ENCODE results near the gene FMO3. TPM values are rescaled to one million over a fixed set of nuclear protein-coding genes. Genes with fewer than 3 reads are reported as not detected.

Gene FMO3
- total and polyA plus RNA-seq, 11 donors, result 0.58 to 2.7 (median 1.5) TPM

DNA sequence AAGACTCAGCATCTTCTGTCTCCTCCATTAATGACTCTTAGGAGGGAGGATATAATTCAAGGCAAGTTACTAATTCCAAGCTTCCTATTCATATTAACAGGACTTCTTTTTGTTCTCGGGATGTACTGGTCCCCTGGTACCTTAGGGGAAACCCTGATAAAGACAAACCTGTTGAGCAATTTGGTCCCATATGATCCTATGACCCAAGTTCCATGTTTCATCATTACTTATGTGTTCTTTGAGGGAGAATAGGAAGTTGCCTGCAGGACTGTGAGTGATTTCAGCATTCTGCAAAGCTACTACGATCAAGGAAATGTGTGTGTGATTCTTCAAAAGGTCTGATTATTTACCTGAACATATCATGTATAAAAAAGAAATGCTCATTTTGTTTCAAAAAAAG is 5.8 kb upstream of the FMO3 start:
- TF ChIP-seq POLR2A (IDR thresholded peaks at IDR 0.05) (no peak), CTCF (IDR thresholded peaks at IDR 0.05) (no peak)
- intact Hi-C loops (cut with DNase I), result loop anchor here in 8 of 10 donors (2.0 to 10.0 kb wide), 8 partner anchors 100 to 232 kb away; partner anchors contain the start of genes FMO4 (in 5 of the 8) and FMO2 (in 4 of the 8)
- Histone ChIP-seq H3K36me3 (no peaks in the 10 kb centered on the region), H3K27ac (no peak overlapping the region), H3K4me1 (peaks cover 0 to 29% (median 9%) of the 10 kb centered on the region in 12 donors), H3K9me3 (no peaks in the 10 kb centered on the region), H3K27me3 (no peaks in the 10 kb centered on the region), H3K4me3 (no peak overlapping the region)
- 75 to 90% (median 83%) methylated on average over 2 of the region's 2 CpGs for WGBS, 4 donors
- ATAC-seq (no peak), DNase-seq (no peak)

- Histone ChIP-seq H3K36me3 (no peaks in the 10 kb centered on the region), H3K4me3 (no peak overlapping the region), H3K27me3 (no peaks in the 10 kb centered on the region), H3K4me1 (peaks cover 0 to 15% (median 1%) of the 10 kb centered on the region in 12 donors), H3K27ac (no peak overlapping the region), H3K9me3 (no peaks in the 10 kb centered on the region)
- ATAC-seq (no peak), DNase-seq (no peak)
- intact Hi-C loops (cut with DNase I), result loop anchor here in 5 of 10 donors (2.0 to 10.0 kb wide), 4 partner anchors 13 to 227 kb away; partner anchors contain the start of genes FMO4 (in 3 of the 5) and FMO2 (in 2 of the 5)
- TF ChIP-seq CTCF (IDR thresholded peaks at IDR 0.05), result no peak
- TF ChIP-seq POLR2A (IDR thresholded peaks at IDR 0.05), result no peak
Observed at GRCh38 chr1:171087896-171088295, 2.8 kb upstream of the FMO3 start.

DNA sequence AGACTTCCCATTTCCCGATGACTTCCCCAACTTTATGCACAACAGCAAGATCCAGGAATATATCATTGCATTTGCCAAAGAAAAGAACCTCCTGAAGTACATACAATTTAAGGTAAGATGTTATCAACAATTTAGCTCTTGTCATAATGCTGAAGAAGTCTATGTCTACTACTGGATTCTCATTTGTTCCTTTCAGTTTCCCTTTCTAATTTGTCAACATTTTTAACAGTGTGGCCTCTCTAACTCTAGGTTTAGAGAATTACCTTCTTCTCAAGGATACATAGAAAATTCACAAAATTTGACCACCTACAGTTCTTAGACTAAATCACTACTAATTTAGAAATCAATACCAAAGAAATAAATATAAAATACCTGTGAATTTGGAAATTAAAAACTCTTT is 13.2 kb downstream of the FMO3 start:
- no peaks in the 10 kb centered on the region for H3K27me3 ChIP-seq
- ATAC-seq (no peak), DNase-seq (no peak)
- H3K27ac ChIP-seq, result no peak overlapping the region
- no peaks in the 10 kb centered on the region for H3K9me3 ChIP-seq
- intact Hi-C loops (cut with DNase I), result loop anchor here in 1 of 10 donors (5.0 kb wide), 1 partner anchor 98 kb away; no protein-coding TSS in a partner anchor
- H3K36me3 ChIP-seq, result no peaks in the 10 kb centered on the region
- peaks cover 0 to 9% (median 1%) of the 10 kb centered on the region in 12 donors for H3K4me1 ChIP-seq
- 56 to 71% (median 67%) methylated on average over 1 of the region's 1 CpG for WGBS, 4 donors
- H3K4me3 ChIP-seq, result no peak overlapping the region
- no peak for TF ChIP-seq POLR2A (IDR thresholded peaks at IDR 0.05)
- no peak for TF ChIP-seq CTCF (IDR thresholded peaks at IDR 0.05)

DNA sequence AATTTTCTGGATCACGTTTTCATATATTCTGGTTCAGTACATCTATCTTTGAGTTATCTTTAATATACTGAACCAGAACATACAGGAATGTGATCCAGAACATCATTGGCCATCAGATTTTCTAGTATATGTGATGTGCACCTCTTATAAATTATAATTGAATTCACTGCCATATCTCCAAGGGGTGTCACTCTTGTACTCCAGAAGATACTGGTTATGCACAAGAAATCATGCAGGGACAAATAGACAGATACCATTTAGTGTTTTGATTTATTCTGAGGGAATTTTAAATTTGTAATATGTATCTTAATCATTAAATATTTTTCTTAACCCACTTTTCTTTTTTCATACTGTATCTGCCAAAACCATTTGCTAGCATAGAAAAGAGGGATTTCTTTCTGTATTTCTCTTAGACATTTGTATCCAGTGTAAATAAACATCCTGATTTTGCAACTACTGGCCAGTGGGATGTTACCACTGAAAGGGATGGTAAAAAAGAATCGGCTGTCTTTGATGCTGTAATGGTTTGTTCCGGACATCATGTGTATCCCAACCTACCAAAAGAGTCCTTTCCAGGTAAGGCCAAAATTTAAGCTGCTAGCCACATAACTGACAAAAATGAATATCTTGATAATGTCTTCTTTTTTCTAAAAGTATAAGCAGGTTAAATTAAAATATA is 16.7 kb downstream of the FMO3 start:
- Histone ChIP-seq H3K36me3 (no peaks in the 10 kb centered on the region), H3K4me3 (no peak overlapping the region), H3K4me1 (peaks cover 0 to 29% (median 5%) of the 10 kb centered on the region in 12 donors), H3K27me3 (no peaks in the 10 kb centered on the region), H3K9me3 (no peaks in the 10 kb centered on the region), H3K27ac (peak overlapping the region in 4 of 12 donors; percentile 16 to 63 (median 26))
- intact Hi-C loops (cut with DNase I), result loop anchor here in 3 of 10 donors (5.0 kb wide), 3 partner anchors 35 to 80 kb away; partner anchors contain the start of gene FMO2 (in 1 of the 3)
- peak in 2 of 4 donors; percentile 43 to 58 for ATAC-seq
- TF ChIP-seq CTCF (IDR thresholded peaks at IDR 0.05) (peak in 9 of 12 donors; percentile 6 to 52 (median 38)), POLR2A (IDR thresholded peaks at IDR 0.05) (no peak)
- 57 to 83% (median 63%) methylated on average over 3 of the region's 3 CpGs for WGBS, 4 donors
- no peak for DNase-seq
